Esophagus squamous epithelium (tissue), 4 donors: Measurements from ENCODE around the gene EPN3.

Experiments used
- POLR2A ChIP-seq, 4 donors: fragments of 450-650 bp; IDR thresholded peaks; one replicate each; pipeline ENCODE4 v1.6.1; 2017; ENCODE audit warnings: antibody characterized with exemption in 4 of 4, mild to moderate bottlenecking in 4 of 4, moderate library complexity in 3 of 4
- TF ChIP-seq, protein P1 (sequence below), 6 experiments: fragments of 450-650 bp in 4 of 6; fragments of 200-600 bp in 2 of 6; sonication (generic) in 2 of 6; IDR thresholded peaks; one replicate each; pipeline ENCODE4 v1.5.1; 2016 to 2019; ENCODE audit warnings: antibody characterized with exemption in 6 of 6, mild to moderate bottlenecking in 4 of 6, moderate library complexity in 4 of 6

DNA sequence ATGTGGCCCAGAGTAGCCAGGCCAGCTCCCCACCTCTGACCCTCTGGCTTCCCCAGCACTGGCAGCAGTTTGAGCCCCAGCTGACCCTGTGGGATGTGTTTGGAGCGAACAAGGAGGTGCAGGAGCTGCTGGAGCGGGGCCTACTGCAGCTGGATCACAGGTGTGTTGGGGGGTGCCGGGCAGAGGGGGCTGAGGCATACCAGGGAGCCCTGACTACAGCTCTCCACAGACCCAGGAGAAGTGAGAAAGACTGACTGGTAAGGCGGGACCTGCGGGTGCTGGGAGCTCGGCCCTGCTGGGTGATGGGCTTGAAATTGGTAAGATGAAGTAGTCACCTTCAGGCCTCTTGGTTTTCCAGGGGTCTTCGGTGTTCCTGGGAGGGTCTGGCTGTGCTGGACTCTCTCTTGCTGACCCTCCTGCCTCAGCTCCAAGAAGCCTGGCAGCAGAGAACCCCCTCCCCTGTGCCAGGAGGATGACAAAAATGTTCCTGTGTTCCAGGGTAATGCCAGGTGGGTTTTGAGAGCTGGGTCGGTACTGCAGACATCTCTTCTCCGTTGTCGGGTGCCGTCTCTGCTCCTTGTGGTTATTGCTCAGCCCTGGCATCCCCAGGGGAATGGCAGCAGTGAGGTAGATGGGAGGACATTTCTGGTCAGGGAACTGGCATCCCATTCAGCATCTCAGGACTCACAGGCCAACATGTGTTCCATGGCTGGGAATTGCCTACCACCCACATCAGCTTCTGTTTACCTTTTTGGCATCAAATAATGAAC lies 48.0 kb upstream of the EPN3 start:
- TF ChIP-seq, protein P1, sequence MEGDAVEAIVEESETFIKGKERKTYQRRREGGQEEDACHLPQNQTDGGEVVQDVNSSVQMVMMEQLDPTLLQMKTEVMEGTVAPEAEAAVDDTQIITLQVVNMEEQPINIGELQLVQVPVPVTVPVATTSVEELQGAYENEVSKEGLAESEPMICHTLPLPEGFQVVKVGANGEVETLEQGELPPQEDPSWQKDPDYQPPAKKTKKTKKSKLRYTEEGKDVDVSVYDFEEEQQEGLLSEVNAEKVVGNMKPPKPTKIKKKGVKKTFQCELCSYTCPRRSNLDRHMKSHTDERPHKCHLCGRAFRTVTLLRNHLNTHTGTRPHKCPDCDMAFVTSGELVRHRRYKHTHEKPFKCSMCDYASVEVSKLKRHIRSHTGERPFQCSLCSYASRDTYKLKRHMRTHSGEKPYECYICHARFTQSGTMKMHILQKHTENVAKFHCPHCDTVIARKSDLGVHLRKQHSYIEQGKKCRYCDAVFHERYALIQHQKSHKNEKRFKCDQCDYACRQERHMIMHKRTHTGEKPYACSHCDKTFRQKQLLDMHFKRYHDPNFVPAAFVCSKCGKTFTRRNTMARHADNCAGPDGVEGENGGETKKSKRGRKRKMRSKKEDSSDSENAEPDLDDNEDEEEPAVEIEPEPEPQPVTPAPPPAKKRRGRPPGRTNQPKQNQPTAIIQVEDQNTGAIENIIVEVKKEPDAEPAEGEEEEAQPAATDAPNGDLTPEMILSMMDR (IDR thresholded peaks at IDR 0.05): no peak
- no peak for TF ChIP-seq POLR2A (IDR thresholded peaks at IDR 0.05)
